ENCODE measurements around the gene FZD10.

DNA sequence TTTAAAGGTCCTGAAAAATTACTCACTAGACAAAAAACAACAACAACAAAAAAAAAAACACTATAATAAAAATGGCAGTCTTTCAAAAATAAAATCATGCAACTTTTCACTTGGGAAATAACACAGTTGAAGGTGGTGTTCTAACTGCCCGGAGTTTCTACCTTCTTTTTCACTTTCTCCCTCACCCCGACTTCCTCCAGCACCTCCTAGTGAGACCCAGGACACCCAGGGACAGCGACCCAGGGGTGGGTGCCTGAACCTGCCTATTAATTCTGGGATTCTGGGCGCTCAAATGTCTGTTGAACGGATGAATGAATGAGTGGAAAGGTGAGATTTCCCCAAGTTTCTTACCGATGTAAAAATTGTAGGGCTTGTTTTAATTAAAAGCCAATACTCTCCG, 2.0 kb upstream of the FZD10 start:
- TF ChIP-seq, protein P1, sequence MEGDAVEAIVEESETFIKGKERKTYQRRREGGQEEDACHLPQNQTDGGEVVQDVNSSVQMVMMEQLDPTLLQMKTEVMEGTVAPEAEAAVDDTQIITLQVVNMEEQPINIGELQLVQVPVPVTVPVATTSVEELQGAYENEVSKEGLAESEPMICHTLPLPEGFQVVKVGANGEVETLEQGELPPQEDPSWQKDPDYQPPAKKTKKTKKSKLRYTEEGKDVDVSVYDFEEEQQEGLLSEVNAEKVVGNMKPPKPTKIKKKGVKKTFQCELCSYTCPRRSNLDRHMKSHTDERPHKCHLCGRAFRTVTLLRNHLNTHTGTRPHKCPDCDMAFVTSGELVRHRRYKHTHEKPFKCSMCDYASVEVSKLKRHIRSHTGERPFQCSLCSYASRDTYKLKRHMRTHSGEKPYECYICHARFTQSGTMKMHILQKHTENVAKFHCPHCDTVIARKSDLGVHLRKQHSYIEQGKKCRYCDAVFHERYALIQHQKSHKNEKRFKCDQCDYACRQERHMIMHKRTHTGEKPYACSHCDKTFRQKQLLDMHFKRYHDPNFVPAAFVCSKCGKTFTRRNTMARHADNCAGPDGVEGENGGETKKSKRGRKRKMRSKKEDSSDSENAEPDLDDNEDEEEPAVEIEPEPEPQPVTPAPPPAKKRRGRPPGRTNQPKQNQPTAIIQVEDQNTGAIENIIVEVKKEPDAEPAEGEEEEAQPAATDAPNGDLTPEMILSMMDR (IDR thresholded peaks at IDR 0.05): no peak
- TF ChIP-seq POLR2A (IDR thresholded peaks at IDR 0.05): no peak

Measured in body of pancreas (tissue), 4 donors.